Hindlimb muscle (tissue), 1 donor: ENCODE results near the gene PRKD2. TPM values are rescaled to one million over a fixed set of nuclear protein-coding genes. Genes with fewer than 3 reads are reported as not detected.

ENCODE experiments used
- DNase-seq: peaks from one replicate; pipeline ENCODE4 v3.0.0-alpha.2; 2013
- polyA plus RNA-seq: library from polyadenylated mRNA; unstranded; fragments of 120-200 nt; gene quantifications from one replicate; pipeline ENCODE4 v1.2.1, GENCODE V29; 2013; ENCODE audit not compliant: insufficient read length

PRKD2 gene
- polyA plus RNA-seq, 1 donor = 20.7 TPM

DNA sequence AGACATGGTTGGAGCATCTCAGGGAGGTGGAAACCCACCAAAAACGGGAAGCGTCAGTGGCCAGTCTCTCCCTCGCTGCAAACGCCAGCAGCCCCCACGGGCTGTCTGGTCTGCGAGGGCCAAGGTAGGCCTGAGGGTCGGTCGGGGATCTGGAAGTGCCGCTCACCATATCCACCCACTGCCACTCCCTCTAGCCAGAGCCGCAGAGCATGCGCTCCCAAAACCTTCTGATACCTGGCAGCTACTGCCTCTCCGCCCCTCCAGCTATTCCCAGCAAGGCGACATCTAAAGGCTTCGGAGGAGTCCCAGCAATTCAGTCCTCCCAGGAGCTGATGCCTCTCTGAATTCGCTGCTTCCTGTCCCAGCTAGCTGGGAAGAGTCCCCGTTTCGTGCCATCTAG lies 24.5 kb upstream of the PRKD2 start:
- DNase-seq = no peak

DNA sequence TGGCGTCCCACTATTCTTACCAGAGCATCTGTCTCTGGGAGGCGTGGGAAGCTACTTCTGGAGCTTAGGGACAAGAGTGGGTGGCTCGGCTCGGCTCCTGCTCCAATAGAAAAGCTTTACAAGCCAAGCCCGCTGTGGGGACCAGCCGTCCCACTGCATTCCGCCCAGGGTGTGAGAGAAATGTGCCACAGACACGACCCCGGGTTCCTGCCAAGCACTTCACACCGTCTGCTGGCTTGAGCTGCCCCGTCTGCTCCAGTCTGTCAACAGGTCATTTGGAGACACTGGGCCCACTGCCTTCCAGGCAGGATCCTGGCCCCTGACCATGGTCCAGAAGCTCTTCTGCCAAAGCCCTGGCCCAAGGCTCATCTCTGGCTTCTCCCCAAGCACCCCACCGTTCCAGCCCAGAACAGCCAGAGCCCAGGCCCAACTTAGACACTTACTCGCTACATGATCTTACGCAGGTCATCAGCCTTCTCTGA lies 22.4 kb upstream of the PRKD2 start:
- no peak for DNase-seq

DNA sequence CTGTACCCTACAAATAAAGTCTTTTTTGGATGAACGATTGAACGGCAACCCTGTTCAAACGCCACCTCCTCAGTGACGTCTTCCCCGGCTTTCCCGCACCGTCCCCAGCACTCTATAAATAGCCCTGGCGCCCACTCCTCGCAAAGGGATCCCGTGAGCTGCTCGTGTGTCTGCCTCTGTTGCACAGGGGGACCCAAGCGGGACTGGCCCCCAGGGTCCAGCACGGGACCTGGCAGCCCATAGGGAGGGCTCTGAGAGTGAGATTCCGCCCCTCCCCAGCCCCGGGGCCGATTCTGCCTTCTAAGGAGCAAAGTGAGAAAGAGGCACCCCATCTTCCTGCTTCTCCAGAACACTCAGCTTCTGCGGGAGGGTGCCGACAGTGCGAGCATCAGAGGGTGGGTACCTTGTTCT lies 20.9 kb upstream of the PRKD2 start:
- DNase-seq = no peak

DNA sequence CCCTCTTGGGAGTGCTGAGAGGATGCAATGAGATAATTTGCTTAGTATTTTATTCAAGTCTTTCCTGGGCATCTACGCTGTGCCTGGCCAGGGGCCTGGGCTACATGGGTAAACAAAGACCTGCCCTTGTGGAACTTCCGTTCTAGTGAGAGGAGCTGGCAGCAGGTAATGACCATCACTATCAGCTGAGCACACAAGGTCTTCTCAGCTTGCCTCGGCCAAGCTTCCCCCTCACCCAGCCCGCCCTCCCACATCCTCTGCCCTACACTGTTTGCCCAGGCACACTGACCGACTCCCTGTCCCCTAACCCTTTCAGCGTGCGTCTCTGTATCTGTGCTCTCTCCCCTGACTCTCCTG lies 20.4 kb upstream of the PRKD2 start:
- DNase-seq = no peak

DNA sequence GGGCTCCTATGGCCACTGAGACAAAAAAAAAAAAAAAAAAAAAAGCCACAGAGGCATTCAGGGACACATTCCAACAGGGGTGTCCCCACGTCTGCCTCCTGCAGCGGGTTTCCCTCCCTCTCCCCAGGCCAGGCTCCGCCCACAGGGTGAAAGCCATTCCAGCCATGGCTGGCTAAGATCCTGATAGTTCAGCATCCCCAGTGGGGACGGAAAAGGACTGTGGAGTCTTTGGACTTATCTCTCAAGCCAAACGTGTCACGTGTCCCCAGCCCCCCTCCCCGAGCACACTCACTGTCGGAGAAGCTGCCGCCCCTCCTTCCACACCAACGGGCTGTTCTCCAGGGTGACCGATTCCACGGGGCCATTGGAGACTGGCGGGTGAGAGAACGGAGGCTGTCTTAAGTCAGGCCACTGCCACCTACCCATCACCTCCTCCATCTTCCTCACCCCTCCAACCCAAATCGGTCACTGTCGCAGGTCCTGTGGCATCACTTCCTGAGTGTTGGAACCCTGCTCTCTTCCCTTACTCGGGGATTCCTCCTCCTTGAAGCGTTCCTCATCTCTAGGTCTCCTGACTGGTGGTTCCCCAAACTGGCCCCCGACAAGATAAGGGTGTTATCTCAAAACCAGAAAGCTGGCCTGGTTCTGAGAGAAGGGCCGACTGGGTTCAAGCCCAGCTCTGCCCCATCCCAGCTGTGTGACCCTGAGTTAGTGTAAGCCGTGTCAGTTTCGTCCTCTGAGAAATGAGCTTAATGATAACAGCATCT lies 19.8 kb upstream of the PRKD2 start:
- no peak for DNase-seq

DNA sequence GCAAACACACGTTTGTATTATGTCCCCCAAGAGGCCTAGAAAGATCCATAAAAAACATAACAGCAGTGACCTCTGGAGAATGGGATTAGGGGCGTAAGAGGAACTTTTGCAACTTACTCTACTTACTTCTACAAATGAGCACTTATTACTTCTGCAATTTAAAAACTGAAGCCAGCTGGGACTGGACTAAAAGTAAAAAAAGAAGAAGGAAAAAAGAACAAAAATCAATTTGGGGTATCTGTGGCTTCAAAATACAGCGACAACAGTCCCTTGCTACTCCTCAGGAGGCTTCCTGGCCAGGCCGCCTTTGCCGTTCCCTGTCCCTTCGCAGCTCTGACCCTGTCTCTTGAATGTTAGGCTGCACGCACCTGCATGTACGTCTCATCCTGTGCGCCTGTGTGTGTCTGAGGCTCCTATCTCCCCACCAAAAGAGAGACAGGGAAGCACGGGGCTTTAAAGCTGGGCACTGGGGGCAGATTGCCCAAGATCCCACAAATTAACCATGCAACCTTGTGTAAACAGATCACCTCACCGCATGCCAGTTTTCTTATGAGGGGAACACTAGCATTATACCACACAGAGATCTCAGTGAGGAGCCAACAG lies 16.9 kb upstream of the PRKD2 start:
- no peak for DNase-seq

DNA sequence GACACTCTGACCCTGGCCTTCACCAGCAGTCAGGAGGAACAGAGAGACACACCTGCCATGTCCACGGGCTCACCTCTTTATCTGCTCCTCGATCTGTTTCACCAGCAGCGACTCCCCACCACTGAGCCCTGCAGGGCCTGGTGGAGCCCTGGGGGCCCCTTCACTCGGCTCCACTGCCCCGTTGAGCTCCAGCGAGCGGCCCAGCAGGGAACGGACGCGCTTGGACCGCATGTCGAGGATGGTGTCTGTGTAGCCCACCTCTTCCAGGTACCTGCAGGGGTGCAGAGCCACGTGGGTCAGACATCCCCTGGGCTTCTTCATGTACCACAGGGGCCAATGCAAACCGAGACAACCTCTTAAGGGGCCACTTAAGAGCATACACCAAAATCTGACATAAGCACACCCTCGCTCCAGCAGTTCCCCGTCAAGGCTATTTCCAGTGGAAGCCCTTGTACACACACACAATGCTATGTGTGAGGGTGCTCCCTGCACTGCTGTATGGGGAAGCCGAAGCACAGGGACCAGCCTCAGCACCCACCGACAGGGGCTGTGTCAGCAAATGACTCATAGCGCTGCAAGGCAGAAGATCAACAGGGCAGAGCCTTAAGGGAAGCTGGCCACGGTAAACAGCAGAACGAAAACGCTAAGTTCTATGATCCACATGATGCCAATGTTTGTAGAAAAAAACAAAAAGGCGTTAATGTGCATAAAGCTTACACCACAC lies 16.2 kb upstream of the PRKD2 start:
- no peak for DNase-seq

DNA sequence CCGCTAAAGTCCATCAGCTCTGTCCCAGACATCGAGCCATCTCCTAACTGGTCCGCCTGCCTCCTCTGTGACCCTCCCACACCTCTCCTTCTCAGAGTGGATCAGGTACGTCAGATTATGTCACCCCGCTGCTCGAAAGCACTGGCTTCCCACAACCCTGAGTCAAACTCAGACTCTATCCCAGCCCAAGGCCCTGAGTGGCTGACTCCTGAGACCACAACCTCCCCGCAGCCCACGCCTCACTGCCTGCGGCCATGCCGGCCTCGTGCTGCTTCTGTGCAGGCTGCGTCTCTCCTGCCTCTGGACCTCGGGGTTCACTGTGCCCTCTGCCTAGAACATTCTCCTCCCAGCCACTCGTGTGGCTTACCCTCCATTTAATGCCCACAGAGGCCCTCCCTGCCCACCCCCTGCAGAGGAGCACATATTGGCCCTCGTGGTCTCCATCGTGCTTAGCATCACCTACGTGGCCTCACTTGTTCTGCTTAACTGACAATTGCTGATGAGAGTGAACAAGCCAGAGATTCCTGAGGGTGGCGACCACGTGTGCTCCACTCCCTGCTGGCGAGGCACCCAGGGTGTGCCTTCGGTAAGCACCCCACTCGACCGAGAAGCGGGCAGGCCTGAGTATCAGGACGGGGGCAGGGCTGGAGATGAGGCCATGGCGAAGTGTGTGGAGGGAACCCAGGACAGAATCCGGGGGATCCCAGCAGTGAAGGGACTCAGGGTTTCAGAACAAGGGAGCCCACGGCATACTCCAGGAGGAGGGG lies 15.4 kb upstream of the PRKD2 start:
- no peak for DNase-seq

DNA sequence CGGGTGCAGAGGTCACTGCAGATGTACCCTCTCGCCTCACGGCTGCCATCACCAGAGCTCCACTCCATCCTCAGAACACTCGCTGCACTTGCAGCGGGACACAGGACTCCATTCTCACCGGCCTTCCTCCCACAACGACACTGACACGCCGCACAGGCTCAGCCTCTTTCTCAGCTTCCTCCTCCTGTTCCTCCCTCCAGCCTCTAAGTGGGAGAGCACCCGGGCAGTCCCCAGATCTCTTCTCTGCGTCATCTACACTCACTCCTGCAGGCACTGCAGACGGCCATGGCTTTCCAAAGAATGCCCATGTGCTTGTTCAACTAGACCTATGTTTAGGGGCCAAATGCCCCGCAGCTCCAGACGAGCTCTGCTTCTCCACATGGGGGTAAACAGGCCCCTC lies 14.7 kb upstream of the PRKD2 start:
- no peak for DNase-seq

DNA sequence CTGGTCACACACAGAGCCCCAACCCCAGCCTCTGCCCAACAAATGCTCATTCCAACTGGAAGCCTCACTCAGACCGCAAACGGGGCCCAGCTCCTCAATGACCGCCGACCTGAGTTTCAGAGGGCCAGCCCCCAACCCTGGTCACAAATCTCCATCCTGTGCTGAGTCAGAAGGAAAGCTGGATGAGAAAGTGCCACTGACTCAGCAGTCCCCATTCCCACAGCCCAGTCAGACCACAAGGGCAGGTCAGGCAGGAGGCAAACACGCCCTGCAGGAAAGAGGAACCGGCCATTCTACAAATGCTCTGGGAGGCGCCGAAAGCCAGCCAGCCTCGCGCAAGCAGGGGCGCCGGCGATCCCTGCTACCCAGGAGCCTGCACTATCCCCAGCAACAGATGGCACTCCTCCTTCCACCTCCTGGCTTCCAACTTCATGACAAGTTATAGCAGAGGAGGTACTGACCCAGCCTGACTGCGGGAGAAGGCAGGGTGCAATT lies 14.1 kb upstream of the PRKD2 start:
- DNase-seq = no peak

DNA sequence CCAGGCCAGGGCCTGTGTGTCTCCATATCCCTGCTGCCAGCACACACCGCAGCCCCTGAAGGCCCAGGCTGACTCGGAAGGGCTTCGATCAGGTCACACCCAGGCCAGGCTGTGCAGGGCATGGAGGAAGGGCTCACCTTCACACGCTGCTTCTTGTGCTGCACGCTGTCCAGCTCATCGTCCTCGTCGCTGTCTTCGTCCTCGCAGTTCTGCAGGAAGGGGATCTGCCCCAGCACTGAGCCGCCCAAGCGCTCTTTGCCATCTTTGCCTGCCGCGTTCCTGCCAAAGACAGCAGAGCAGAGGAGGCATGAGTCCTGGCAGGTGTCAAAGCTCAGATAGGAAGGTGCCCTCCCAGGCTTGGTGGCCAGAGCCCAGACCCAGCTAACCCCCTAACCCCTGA lies 13.7 kb upstream of the PRKD2 start:
- DNase-seq = no peak

DNA sequence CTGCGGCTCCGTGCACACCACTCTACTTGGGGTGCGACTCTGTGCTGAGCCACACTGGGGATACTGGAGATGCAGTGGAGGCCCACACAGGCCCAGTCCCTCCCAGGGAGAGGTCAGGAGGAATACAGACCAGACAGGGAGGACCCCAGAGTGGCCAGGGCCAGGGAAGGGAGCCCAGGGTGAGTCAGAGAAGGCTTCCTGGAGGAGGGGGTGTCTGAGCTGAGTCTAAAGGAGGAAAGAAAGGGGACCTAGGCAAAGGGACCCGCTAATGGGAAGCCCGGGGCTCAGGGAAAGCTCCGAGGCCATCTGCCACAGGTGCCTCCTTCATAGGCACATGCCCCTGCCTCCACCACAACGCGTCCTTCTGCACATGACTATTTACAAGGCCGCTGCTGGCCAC lies 13.3 kb upstream of the PRKD2 start:
- DNase-seq = no peak

DNA sequence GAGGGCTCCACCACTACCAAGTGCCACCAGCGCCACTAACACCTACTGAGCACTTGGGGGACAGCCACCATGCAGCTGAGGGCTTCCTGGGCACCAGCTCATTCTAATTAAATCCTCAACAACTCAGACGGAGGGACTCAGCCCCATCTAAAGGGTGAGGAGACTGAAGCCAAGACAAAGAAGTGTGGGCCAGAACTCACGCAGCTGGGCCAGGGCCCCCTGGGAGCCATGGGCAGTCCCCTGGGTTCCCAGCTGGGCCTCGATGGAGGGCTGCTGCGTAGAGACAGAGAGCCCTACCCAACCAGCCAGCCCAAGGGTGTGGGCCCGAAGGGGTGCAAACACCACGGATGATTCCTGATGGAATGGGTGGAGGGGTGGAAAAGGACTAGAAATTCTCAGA lies 12.8 kb upstream of the PRKD2 start:
- DNase-seq = no peak

DNA sequence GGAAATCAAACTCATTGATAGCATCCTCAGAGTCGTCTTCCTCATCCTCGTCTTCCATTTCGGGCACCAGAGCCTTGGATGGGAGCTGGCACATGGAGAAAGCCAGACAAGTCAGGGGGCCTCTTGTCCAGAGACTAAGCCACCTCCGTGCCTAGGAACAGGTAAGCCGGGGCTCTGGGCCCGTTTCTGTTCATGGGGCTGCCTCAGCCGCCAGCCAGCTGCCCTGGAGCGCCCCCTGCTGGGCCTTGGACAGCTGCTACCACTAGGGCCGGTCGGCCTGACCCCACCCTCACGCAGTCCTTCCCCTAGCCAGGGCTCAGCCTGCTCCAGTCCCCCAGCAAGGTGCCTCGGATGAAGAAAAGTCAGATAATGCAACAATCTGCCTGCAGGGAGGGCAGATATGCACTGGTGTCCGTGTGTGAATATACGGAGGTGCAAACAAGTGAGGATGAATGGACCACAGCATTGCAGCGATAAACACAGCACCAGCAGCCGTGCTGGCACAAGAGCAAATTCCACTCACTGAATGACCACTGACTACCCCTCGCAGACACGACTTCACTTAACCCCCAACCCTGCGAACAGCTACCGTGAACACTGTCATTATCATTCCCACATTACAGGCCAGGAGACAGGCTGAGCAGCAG lies 11.9 kb upstream of the PRKD2 start:
- DNase-seq = peak; percentile 73

DNA sequence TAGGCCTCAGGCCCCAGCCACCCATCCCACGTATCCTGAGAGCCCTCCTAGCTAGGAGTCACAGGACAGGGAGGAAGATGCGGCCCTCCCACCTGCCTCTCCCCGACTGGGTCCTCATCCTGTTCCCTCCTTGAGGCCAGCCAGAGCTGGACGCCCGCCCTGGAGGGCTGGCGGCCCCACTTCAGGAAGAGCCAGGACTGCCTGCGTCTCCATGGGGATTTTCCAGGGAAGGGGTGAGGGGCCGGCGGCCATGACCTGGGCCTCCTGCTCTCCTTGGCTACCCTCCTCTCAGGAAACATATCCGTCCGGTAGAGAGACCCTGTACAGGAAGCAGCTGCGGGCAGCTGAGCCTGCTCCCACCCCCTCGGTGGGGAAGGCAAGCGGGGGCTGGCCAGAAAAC lies 11.3 kb upstream of the PRKD2 start:
- DNase-seq = no peak

DNA sequence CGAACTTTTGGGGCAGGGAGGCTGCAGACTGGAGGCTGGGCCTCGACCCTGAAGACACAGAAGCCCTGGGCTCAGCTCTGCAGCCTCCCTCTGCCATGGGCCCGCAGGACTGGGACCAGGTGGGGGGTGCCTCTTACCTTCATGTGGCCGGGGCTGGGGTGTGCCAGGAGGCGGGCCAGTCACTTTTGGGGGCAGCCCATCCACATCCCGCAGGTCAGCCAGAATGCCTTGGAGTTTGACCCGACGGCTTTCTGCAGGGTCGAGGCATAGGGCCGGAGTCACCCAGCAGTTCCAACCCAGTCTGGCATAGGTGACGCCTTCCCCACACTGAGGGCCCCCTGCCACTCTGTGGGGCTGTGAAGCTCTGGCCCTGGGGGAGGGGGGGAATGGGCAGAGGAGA lies 10.8 kb upstream of the PRKD2 start:
- DNase-seq = no peak

DNA sequence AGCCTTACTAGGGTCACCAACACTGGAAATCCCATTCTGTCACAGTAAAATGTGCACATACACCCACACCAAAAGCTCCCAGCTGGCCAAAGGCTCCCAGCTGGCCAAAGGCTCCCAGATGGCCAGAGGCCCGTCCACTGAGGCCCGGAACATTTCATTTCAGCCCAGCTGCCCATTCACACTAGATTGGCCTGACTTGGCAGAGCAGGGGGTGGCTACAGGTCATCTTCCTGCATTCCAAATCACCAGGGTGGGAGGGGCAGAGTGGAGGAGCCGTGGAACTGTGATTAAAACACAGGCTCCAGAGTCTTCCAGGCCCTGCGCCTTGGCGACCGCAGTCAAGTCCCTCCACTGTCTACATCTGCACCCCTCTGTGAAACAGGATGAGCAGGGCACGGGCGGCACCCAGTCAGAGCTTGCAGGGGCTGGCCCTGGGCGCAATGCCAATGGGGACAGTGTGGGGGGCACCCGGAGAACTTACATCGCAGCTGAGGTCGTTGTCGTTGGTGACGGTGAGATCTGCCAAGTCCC lies 10.1 kb upstream of the PRKD2 start:
- DNase-seq = no peak

DNA sequence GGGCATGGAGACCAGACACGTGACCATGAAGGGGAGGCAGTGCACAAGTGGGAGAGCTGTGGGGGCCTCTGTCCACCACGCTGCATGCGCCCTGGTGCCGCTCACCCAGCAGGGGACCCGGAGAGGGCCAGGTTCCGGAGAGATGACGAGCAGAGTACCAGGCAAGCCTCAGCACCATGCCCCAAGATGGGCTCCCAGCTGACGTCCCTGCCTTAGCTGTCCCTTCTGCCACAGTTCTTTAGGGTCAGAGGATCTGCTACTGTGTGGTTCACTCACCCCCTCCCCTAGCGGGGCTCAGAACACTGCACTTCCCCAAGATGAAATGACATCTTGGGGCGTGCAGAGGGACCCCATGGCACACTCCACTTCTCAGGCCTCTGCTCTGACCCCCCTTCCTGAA lies 9.6 kb upstream of the PRKD2 start:
- no peak for DNase-seq

DNA sequence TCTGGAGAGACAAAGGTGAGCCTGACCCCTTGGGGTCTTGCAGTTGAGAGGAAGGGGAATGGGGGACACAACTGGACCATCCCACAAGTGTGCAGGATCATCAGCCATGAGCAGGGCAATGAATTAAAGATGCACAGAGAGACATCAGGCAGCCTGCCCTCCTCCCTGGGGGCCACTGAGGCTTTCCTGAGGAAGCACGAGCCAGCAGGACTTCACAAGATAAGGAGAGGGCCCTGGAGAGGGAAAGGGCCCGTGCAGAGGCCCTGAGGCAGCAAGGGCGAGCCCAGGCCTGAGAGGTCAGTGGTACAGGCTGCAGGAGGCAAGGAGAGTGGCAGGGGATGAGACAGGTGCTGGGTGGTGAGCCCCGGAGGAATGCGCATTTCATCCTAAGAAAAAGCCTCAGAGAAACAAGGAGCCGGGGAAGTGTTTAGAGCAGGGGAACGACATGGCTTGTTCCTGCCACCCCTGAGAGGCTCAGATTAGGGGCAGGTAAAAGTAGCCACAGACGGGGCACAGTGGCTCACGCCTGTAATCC lies 9.0 kb upstream of the PRKD2 start:
- no peak for DNase-seq

DNA sequence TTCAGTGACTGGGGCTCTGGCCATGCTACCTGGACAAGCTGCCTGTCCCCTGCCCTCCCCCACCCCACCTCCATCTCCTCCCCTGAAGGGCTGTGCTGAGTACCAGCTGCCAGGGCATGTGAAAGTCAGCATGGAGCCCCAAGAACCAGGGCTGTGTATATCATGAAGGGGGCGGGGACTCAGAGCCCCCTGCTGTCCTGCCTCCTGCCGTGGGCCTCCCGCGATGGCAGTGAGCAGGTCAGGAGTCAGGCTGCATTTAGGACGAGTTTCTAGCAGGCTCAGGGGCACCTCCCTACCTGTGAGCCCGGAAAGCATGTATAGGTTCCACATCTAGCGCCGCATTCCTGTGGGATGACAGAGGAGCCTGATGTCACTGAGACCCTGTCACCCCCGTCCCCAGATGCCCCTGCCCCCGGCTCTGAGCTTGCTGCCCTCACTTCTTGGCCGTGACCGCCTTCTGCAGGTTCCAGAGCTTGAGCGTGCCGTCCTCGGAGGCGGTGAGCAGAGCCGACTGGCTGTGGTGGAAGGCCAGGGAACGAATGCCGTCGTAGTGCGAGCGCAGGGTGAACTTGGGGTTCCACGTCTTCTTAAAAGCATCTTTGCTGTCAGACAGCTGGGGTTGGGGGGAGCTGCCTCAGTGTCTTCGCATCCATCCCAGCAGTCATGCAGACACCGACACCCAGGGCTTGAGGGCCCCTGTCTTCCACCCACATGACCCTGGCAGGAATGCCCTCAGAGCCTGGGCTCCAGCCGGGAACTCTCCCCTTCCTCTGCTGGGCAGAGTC lies 8.3 kb upstream of the PRKD2 start:
- no peak for DNase-seq

DNA sequence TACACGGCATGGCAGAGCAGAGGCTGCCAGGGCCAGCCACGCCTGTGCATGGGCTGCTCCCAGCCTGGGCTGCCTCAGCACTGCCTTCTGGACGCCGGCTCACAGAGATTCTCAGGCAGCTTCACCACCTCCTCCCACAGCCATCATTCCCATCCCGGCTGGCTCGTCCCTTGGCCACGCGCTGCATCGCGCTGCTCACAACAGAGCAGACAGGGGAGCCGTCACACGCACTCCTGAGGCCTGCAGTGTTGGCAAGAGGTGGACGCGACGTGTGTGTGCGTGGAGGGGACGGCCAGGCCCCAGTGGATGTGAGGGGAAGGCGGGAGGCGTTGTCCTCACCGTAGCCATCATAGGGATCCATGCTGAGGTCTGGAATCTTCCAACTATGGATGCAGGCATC lies 7.6 kb upstream of the PRKD2 start:
- no peak for DNase-seq
